Measurements from ENCODE around the gene CTRB2.
"Not testable (repeated sequence)": the region's sequence is repeated elsewhere in the genome, so short reads cannot be mapped to it uniquely, and the experiment has no call there.

CTRB2 gene

GRCh38 chr16:75228143-75228976 is 21.4 kb upstream of the CTRB2 start:
- DNase-seq (ENCODE audit: low read depth, low spot score): no peak
- no peak overlapping the region for H3K4me3 ChIP-seq (ENCODE audit: low read length)

GRCh38 chr16:75227361-75228142 is 20.6 kb upstream of the CTRB2 start:
- DNase-seq (ENCODE audit: low read depth, low spot score): no peak
- no peak overlapping the region for H3K4me3 ChIP-seq (ENCODE audit: low read length)

- H3K4me3 ChIP-seq (ENCODE audit: low read length): no peak overlapping the region
- no peak for DNase-seq (ENCODE audit: low read depth, low spot score)
Observed at GRCh38 chr16:75226550-75227360, 19.8 kb upstream of the CTRB2 start.

- no peak for DNase-seq (ENCODE audit: low read depth, low spot score)
- H3K4me3 ChIP-seq (ENCODE audit: low read length): no peak overlapping the region
Observed at GRCh38 chr16:75225678-75226515, 18.9 kb upstream of the CTRB2 start.

DNA sequence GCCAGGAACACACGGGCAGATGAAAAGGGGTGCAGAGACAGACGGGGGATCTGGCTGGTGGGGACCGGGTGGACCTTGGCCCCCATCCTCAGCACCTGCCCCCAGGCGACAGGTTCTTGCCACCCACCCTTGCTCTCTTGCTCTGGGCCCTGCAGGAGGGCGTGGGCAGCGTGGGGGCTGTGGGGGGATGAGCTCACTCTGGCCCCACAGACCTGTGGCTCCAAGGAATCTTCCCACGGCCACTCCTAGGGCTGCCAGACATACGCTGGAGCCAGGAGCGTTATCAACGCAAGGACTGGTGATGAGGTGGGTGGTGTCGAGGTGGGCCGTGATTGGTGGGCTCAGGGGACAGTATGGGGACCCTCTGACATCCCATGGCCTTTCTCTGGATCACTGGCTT is 18.1 kb upstream of the CTRB2 start:
- no peak overlapping the region for H3K4me3 ChIP-seq (ENCODE audit: low read length)
- DNase-seq (ENCODE audit: low read depth, low spot score): no peak

DNA sequence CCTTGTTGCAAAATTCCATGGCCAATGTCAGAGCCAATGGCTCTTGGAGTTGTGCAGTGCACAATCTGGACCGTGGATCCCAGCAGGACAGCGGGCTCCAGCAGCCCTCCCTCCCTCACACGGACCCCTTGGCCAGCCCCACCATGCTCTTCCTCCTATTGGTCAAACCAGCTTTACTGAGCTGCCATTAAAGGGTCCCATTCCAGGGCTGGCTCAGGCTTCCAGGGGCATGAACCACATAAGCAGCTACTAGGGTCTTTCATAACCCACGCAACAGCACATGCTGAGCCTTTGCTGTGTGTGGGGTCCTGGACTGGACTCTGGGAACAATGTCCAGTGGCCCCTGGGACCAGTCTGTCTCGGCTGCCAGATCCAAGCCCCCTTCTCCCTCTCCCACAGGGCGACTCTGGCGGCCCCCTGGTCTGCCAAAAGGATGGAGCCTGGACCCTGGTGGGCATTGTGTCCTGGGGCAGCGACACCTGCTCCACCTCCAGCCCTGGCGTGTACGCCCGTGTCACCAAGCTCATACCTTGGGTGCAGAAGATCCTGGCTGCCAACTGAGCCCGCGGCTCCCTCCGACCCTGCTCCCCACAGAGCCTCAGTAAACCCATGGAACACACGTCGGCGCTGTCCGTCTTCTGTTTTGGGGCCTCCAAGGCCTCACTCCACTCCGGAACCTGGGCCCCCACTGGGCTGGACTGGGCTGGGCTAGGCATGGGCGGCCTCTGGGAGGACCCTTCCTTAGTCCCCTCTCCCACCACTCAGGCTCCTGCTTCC is 17.5 kb upstream of the CTRB2 start:
- DNase-seq (ENCODE audit: low read depth, low spot score): no peak

DNA sequence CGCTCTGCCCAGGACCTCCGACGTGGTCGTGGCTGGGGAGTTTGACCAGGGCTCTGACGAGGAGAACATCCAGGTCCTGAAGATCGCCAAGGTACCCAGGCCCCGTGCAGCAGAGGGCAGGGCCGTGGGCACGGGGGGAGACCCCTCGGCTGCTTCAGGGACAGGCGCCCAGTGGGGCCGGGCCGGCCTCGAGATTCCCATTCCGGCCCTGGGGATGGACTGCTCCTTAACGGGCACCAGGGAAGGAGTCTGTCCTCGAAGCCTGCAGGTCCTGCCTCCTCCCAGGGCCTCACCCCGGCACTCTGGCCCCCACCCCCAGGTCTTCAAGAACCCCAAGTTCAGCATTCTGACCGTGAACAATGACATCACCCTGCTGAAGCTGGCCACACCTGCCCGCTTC is 16.2 kb upstream of the CTRB2 start:
- DNase-seq (ENCODE audit: low read depth, low spot score); H3K4me3 ChIP-seq (ENCODE audit: low read length): not testable (repeated sequence)

More for the DNA sequence above, 17.5 kb upstream of the CTRB2 start:
- no peak overlapping the region for H3K4me3 ChIP-seq (ENCODE audit: low read length)

DNA sequence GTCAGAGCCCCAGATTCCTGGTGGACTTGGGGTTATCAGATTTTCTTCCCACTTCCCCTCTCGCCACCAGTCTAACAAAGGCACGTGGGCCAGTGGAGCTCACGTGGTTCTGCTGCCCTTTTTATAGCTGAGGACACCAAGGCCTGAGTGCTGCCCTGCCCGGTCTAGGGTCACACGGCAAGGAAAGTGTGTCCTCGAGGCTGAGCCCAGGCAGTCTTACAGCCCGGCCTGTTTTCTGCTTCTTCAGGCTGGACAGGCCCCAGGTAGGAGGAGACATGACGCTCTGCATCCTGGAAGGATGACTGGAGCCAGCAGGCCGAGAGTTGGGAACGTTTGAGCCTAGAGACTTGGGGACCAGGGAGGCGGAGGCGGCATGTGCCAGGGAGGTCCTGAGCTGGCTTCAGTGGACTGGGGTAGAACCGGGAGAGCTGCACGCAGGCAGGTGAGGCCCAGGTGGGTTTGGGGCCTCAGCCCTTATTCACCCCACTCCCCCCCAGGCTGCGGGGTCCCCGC is 15.4 kb upstream of the CTRB2 start:
- no peak overlapping the region for H3K4me3 ChIP-seq (ENCODE audit: low read length)
- DNase-seq (ENCODE audit: low read depth, low spot score): no peak

DNA sequence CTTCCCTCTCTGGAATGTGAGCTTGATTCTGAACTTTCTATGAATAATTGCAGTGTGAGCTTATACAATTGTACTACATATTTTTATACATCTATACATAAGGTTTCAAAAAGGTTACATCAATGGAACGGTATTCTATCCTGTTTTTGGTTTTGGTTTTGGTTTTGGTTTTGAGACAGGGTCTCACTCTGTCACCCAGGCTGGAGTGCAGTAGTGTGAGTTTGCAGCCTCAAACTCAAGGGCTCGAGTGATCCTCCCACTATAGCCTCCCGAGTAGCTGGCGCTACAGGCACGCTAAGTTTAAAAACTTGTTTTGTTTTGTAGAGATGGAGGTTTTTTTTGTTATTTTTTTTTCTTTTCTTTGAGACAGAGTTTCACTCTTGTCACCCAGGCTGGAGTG is 12.9 kb upstream of the CTRB2 start:
- H3K4me3 ChIP-seq (ENCODE audit: low read length): no peak overlapping the region
- no peak for DNase-seq (ENCODE audit: low read depth, low spot score)

DNA sequence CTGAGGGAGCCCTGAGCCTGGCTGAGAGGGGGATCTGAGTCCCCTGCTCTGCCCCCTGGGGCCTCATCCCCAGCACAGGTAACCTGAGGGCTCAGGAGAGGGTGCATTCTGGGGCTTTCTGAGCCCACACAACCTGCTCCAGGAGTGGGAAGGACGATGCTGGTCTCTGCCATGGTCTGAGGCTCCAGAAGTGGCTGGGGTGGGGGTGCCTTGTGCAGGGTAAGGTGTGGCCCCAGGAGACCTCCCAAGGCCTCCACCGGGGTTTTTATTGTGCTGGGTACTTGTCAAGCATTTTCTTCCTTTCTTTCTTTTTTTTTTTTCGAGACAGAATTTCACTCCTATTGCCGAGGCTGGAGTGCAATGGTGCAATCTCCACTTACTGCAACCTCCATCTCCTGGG is 12.1 kb upstream of the CTRB2 start:
- no peak overlapping the region for H3K4me3 ChIP-seq (ENCODE audit: low read length)
- no peak for DNase-seq (ENCODE audit: low read depth, low spot score)

- DNase-seq (ENCODE audit: low read depth, low spot score): no peak
- no peak within 1 kb of the TSS for H3K4me3 ChIP-seq (ENCODE audit: low read length)
Observed at GRCh38 chr16:75218256-75219076, 11.5 kb upstream of the CTRB2 start, which contains the start of gene CTRB1. Gene CTRB1, plus strand, starts transcription at chr16:75218988. Its CDS starts 20 bp downstream, at chr16:75219008.

DNA sequence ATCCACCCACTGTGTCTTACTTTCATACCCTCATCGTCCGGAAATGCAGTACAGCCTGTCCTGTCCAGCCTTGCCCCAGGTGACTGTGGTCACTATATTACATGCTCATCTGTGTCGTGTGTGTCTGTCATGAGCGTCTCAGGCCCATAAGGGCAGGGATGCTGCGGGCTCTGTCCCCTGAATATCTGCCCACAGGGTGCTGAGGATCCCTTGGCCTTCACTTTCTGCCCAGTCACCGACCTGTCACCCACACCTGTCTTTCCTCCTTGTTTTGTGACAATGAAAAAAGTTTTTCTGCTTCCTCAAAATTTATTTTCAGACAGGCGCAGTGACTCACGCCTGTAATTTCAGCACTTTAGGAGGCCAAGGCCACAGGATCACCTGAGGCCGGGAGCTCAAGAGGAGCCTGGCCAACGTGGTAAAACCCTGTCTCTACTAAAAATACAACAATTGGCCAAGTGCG is 10.5 kb upstream of the CTRB2 start:
- DNase-seq (ENCODE audit: low read depth, low spot score): no peak
- H3K4me3 ChIP-seq (ENCODE audit: low read length): no peak overlapping the region

DNA sequence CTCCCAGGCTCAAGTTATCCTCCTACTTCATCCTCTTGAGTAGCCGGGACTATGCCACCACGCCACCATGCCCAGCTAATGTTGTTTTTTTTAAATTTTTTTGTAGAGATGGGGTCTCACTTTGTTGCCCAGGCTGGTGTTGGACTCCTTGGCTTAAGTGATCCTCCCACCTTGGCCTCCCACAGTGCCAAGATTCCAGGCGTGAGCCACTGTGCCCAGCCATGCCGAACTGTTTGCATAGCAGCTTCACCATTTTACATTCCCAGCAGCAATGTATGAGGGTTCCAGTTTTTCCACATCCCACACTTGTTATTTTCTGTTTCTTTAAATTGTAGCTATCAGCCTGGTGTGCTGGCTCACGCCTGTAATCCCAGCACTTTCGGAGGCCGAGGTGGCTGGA is 9.6 kb upstream of the CTRB2 start:
- no peak for DNase-seq (ENCODE audit: low read depth, low spot score)
- H3K4me3 ChIP-seq (ENCODE audit: low read length): no peak overlapping the region

- H3K4me3 ChIP-seq (ENCODE audit: low read length): no peak overlapping the region
- no peak for DNase-seq (ENCODE audit: low read depth, low spot score)
Observed at GRCh38 chr16:75216127-75216526, 9.2 kb upstream of the CTRB2 start.

DNA sequence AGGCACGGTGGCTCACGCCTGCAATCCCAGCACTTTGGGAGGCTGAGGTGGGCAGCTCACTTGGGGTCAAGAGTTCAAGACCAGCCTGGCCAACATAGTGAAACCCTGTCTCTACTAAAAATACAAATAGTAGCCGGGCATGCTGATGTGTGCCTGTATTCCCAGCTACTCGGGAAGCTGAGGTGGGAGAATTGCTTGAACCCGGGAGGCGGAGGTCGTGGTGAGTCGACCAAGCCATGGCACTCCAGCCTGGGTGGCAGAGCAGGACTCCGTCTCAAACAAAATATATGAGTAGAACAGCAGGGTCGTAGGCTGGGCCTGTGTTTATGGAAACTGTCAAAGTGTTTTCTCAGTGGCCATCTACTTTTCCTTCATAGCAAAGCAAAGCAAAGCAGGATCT is 4.3 kb upstream of the CTRB2 start:
- not testable (repeated sequence) for H3K4me3 ChIP-seq (ENCODE audit: low read length); DNase-seq (ENCODE audit: low read depth, low spot score)

DNA sequence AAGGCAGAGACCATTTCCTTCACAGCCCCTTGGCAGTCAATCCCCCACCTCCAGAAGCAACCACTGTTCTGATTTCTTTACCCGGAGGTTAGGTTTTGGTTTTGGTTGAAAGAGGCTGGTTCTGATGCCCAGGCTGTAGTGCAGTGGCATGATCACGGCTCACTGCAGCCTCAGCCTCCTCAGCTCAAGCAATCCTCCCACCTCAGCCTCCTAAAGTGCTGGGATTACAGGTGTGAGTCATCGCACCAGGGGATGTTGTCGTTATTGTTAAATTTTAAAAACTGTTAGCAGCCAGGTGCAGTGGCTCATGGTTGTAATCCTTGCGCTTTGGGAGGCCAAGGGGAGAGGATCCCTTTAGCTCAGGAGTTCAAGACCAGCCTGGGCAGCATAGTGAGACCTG is 3.0 kb upstream of the CTRB2 start:
- DNase-seq (ENCODE audit: low read depth, low spot score): no peak
- no peak overlapping the region for H3K4me3 ChIP-seq (ENCODE audit: low read length)

DNA sequence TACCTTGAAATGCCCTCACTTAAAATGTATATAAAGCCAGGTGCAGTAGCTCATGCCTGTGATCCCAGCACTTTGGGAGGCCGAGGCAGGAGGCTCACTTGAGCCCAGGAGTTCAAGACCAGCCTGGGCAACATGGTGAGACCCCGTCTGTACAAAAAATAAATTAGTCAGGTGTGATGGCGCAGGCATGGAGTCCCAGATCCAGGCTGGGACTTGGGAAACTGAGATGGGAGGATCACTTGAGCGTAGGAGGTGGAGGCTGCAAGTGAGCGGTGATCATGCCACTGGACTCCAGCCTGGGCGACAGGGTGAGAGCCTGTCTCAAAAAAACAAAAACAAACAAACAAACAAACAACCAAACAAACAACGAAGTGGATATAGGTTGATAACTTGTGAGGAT is 2.6 kb upstream of the CTRB2 start:
- DNase-seq (ENCODE audit: low read depth, low spot score); H3K4me3 ChIP-seq (ENCODE audit: low read length): not testable (repeated sequence)
